Fibroblast of skin of left quadriceps (primary cell): ENCODE data around the gene NF1.
"Not testable (repeated sequence)": the region's sequence is repeated elsewhere in the genome, so short reads cannot be mapped to it uniquely, and the experiment has no call there.

Source experiments
- DNase-seq, 2 experiments: peaks; one replicate each; pipeline ENCODE4 v3.0.0-alpha.2; 2013; ENCODE audit warnings: low read depth in 2 of 2

The NF1 gene

DNA sequence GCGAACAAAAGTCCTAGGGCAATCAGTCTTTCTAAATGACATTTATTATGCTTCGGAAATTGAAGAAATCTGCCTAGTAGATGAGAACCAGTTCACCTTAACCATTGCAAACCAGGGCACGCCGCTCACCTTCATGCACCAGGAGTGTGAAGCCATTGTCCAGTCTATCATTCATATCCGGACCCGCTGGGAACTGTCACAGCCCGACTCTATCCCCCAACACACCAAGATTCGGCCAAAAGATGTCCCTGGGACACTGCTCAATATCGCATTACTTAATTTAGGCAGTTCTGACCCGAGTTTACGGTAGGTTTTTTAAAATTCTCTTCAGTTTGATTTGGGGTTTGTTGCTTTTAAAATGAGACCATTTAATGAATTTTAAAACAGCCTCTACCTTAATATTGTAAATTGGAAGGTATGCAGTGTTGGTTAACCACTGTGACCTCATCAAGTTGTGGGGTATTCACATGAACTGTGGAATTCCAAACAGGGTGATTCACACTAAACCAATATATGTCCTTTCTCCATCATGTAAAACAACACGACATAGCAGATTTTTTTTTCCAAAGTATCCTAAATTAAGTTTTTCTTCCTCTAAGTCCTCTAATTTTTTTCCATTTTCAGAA is 232.9 kb downstream of the NF1 start:
- DNase-seq = peak; percentile 85 to 89

DNA sequence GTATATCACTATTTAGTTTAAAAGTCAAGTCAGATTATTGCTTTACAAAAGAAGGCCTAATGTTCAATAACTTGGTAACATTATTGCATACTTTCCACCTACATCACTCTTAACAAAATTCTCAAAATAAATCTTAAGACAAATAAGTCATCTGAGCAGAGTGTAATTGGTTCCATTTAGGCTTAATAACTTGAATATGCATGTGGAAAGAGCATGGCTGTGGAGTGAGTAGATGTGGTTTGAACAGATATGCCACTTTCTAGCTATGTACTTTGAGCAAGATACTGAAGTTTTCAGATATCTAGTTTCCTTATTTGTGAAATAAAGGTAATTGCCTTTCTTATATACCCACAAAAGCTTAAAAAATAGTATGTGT is 233.4 kb downstream of the NF1 start:
- peak; percentile 51 to 62 for DNase-seq

DNA sequence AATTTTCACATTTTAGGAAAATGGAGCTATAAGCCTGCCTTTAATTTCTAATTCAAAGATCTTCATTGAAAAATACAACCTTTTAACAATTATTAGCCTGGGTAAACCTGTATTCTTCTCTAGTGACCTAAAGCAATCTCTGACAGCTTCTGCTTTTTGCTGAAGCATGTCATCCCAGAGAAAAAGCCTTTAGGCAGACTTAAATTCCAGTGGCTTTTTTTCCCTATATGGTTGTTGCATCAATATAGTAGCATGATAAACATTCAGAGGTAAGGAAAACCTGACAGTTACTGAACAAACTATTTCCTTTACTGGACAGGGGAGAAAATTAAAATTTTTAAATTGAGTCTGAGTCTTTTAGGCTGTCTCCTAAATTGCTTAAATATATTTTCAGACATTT is 234.4 kb downstream of the NF1 start:
- DNase-seq = no peak

DNA sequence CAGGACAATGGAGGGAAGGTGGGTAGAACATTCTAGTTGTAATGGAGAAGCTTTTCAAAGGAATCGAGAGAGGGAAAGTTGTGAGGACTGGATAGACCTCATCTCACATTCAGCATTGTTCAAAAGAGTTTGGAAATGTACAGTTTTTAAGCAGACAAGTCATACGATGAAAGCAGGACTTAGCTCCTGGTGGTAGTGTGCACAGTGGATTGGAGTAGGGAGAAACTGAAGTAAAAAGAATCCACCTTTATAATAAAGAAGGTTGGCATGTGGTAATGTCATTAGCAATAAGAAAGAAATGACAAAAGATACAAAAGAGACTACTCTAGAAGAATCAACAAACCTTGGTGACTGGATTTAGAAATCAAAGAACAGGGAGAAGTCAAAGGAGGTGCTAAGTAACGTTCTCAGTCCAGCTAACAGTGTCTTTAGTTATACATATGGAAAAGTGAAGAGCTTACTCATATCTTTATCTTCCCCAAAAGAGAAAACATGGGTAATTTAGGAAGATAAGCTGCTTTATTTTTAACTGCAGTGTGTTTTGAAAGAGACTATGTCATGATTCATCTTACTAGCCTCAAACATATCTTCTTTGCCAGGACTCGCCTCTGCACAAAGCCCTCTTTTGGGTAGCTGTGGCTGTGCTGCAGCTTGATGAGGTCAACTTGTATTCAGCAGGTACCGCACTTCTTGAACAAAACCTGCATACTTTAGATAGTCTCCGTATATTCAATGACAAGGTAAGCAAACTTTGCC is 245.3 kb downstream of the NF1 start:
- DNase-seq = peak; percentile 34 to 42

DNA sequence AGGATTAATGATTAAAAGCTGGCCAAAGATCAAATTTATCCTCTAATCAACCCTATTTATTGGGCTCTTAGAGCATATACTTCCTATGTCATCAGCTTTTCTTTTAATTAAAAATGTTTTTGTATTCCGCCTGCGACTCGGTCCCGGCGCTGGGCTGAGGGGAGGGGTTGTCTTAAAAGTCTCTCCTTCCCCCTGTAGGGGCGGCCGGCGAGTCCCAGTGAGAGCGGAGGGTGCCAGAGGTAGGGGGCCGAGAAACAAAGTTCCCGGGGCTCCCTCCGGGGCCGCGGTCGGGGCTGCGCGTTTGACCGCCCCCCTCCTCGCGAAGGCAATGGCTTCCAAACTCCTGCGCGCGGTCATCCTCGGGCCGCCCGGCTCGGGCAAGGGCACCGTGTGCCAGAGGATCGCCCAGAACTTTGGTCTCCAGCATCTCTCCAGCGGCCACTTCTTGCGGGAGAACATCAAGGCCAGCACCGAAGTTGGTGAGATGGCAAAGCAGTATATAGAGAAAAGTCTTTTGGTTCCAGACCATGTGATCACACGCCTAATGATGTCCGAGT is 250.5 kb downstream of the NF1 start:
- DNase-seq = not testable (repeated sequence)

DNA sequence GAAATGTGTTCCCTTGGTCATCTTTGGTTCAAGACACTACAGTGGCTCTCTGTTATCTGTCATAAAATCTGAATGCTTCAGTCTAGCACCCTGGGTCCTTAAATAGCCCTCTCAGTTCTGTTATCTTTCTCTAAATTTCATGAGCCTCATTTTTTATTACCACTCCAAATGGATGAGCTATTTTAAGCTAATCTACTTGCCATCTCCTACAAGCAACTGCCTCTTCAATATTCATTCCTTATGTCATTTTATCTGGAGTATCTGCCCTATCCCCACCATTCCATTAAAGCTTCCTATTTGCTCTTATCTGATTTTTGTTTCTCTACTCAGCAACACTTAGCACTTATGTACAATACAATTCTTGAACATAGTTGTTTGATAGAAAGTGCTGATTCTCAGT is 254.7 kb downstream of the NF1 start:
- no peak for DNase-seq

DNA sequence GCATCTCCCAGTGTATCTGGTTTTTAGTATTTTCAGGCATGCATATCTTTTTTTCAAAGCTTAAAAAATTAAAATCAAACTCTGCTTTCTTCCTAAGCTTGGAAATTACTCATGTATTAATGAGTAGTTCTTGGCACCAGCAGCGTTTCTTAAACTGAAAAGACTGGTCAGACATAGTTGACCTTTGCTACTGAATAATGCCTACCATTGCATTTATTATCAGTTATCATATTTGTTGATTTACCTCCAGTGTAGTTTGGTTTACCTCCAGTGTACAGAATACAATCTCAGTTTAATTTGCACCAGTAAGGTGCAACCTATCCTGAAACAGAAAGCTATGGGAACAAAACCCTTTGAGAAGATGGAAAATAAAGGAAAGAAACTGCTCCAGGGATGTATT is 261.2 kb downstream of the NF1 start:
- no peak for DNase-seq

- no peak for DNase-seq
These were observed 262.3 kb downstream of the NF1 start for GRCh38 chr17:31357091-31357490.

- DNase-seq = no peak
These were observed 263.1 kb downstream of the NF1 start for GRCh38 chr17:31357839-31358394.

DNA sequence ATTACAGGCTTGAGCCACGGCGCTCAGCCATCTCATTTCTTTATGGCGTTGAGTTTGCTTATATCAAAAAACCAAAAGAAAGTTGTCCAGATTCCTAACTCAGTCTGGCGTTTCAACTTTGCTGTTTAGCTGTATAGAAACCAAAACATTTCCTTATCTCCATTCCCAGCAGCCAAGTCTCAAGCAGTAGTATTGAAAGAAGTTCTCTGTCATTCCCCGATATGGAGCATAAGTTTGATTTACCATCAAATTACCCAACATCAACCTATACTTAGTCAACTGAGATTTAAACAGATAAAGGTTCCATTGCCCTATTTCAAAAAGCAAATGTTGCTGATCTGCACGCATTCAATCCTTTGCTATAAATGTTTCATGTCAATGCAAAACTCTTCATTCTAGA is 269.2 kb downstream of the NF1 start:
- DNase-seq = no peak

- DNase-seq = no peak
These were observed 271.3 kb downstream of the NF1 start for GRCh38 chr17:31366088-31366487.

DNA sequence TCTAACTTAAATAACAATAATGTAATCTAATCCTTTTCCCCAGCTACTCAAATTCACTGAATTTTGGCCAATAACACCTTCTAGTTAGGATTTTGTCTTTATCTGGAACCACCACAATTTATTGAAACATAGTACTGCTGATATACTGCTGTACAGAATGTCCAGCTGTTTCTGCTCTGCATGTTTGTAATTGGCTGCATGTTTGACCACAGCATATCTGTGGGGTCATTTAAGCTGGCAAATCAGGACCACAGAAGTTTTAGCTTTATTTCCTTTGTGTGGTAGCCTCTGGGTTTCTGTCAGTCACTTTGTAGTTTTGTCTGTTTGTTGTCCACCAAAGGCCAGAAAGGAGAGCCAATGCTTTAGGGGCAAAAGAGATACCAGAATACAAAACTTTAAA is 274.5 kb downstream of the NF1 start:
- no peak for DNase-seq

DNA sequence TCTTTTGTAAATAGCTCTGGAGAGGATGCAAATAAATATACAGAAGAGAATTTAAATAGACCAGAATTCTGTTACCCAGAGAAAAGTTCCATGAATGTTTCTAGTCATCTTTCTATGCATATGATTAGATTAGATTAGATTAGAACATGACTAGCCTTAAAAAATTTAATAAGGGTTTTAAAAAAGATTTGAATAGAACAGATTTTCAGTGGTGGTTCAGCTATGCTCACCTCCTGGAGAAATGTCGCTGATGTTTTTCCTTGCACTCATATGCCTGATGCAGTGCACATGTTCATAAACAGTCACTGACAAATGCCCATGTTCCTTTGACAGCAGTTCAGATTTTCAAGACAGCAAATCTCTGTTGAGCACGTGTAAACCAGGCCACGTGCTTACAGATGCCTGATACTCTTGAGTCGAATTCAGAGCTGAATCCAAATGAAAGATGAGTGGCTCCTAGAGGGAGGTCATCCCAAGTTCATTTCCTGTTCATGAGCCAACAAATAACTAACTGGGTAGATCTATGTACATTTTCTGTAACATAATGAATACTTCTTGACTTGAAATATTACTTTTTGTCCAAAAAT is 276.8 kb downstream of the NF1 start:
- DNase-seq = peak; percentile 10 to 25

DNA sequence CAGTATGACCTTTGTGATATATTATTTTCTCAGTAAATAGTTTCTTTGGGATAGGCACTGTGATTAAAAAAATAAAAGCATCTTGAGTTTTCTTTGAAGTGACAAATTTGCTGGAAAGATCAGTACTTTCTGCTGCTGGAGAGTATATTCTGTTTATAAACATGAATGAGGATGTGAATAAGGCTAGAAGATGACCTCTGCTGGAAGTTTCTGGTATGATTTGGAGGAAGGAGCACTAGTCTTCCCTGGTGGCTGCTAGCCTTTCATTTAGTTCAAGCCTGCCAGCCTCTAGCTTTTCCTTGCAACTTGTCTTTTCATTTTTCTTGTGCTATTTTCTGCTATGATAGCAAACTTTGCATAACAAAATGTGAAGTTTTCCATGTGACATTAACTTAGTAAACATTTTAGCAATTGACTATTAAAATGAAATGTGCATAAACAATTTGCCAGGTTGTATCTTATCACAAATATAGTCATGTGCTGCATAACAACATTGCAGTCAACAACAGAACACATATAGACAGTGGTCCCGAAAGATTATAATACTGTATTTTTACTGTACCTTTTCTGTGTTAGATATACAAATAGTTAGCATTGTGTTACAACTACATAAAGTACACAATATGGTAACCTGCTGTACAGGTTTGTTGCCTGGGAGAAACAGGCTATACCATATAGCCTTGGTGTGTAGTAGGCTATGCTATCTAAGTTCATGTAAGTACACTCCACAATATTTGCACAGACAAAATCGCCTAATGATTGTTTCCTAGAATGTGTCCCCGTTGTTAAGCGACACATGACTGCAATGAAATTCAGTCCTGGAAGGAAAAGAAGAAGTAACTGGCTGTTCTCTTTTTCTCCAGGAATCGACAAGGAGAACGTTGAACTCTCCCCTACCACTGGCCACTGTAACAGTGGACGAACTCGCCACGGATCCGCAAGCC is 278.6 kb downstream of the NF1 start:
- peak; percentile 27 to 34 for DNase-seq

DNA sequence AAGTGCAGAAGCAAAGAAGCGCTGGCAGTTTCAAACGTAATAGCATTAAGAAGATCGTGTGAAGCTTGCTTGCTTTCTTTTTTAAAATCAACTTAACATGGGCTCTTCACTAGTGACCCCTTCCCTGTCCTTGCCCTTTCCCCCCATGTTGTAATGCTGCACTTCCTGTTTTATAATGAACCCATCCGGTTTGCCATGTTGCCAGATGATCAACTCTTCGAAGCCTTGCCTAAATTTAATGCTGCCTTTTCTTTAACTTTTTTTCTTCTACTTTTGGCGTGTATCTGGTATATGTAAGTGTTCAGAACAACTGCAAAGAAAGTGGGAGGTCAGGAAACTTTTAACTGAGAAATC is 279.3 kb downstream of the NF1 start:
- no peak for DNase-seq

- no peak for DNase-seq
These were observed 279.7 kb downstream of the NF1 start for GRCh38 chr17:31374503-31374902.

DNA sequence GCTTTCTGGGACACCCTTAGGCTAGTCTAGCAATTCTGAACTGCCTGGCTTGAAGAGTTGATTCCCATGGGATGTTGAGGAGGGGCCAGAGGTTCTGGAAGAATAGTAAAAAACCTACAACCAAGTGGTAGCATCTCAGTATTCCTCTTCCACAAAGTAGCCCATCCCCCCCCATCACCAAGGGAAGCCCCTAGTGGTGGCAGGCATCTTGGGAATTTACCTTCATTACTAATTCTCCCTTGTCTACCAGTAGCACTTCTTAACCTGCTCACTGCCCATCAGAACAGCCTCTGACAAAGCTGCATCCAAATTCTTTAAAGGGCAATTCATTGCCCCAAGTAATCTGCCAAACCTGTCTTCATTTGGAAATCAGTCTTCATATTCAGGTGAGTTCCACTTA is 283.9 kb downstream of the NF1 start:
- DNase-seq = no peak

- no peak for DNase-seq
These were observed 284.9 kb downstream of the NF1 start for GRCh38 chr17:31379597-31380205.

DNA sequence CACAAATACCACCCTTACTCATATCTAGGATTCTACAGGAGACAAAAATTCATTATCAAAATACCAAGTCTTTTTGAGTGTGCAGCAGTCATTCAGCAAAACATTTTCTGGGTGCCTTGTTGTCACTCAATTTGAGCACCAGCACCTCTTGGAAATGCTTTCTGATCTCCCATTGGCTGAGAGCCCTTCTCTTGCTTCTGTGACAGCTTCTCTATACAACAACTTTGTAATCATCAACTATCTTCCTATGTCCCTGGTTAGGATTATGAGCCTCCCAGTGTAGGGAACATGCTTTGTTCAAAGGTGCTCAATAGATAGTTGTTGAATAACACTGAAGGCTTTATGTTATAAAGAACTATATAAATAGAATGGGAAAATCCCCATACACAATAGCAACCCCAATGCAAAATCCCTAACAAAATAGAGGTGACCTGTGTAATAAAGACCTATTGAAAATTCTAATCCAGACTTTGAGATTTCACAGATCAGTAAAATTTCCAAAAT is 286.4 kb downstream of the NF1 start:
- DNase-seq = no peak

- not testable (repeated sequence) for DNase-seq
These were observed 288.0 kb downstream of the NF1 start for GRCh38 chr17:31382668-31383275.

DNA sequence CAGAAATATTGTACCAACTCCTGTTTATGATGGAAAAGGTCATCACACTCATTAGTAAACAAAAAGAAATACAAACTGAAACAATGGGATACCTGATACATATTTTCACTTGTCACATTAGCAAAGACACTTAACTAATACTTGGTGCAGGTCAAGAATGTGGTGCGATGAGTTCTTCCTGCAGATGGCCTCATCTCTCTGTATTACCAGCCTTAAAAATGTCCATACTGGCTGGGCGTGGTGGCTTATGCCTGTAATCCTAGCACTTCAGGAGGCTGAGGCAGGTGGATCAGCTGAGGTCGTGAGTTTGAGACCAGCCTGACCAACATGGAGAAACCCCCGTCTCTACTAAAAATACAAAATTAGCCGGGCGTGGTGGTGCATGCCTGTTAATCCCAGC is 288.7 kb downstream of the NF1 start:
- DNase-seq = not testable (repeated sequence)
